GM18499 (cell line): ENCODE results near the gene CDRT4.
"Not testable (repeated sequence)": the region's sequence is repeated elsewhere in the genome, so short reads cannot be mapped to it uniquely, and the experiment has no call there.

Experiments
- ATAC-seq: cut with Tn5 transposase; IDR thresholded peaks from one replicate; pipeline ENCODE4 v1.9.1; 2021; ENCODE audit warnings: moderate number of reproducible peaks; ENCODE audit not compliant: insufficient read depth, unreplicated experiment

CDRT4 gene

DNA sequence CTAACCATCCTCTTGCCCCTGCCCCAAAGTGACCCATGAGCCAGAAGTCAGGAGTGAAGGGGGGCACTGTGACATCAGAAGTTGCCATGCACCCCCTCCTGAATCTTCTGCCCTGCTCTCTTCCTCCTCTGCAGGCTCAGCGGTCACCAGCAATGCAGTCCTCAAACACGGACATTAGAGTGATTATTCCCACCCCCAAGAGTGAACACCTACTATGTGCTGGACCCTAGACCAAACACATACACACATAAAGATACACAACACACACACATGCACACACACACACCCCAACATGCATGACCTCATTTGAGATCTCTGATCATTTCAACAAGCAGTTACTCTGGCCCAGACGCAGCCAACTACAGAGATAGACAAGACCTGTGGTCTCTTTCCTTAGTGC lies at the start of gene CDRT4:
Gene CDRT4, minus strand, starts transcription at position 30 of the 400 bp plus-strand sequence. CDS start 27,383 bp downstream, outside the sequence.
- no peak for ATAC-seq

DNA sequence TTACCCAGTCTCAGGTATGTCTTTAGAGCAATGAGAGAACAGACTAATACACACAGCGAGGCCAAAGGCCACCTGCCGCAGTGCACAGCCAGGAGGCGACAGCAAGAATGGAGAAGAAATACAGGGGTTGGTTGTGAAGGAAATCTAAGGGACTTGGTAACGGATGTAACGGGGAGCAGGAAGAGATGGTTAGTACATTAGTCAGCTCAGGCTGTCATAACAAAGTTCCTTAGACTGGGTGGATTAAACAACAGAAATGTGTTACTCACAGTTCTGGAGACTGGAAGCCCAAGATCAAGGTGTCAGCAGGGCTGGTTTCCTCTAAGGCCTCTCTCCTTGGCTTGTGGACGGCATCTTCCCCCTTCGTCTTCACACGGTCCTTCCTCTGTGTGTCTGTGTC lies 48.7 kb upstream of the CDRT4 start:
- no peak for ATAC-seq

DNA sequence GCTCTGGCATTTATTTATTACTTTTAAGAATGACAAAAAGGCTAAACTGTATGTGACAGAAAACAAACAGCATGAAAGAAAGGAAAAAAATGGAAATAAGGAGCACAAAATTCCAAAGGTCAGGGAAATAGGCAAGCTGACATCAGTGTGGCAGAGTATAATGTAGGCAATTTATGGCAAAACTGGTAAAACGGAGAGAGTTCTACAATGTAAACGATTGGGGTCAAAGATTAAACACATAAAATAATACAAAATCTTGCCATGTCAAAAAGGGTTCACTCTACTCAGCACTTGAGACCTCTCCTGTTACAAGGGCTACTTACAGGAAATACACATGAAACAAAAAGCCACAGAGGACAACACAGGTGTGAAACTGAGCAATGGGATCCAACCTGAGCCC lies 47.0 kb upstream of the CDRT4 start:
- ATAC-seq, result no peak

DNA sequence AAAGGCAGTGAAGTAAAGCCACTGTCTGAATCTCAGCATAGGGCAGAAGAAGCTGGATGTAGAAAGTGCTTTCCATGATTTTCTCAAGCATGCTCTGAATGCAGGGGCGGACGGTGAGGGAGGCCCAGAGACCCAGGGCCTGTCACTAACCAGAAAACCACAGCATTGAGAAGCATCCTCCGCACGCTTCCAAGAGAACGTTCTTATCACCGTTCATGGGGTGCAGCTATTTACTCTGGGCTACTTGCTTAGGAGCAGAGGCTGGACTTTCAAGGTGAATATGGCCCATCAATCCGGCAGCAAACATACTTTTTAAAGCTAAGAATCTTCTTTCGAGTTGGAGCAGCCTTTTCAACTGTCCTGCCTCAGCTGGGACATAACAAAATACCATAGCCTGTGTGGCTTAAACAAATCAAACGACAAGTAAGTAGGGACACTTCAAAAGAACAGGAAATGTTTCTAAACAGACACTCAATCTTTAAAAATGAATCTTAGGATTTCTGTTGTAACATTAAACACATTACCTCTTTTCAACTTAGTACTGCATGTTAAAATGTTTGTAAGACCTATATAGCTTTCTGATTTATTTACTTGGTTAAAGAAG lies 46.5 kb upstream of the CDRT4 start:
- ATAC-seq, result no peak

DNA sequence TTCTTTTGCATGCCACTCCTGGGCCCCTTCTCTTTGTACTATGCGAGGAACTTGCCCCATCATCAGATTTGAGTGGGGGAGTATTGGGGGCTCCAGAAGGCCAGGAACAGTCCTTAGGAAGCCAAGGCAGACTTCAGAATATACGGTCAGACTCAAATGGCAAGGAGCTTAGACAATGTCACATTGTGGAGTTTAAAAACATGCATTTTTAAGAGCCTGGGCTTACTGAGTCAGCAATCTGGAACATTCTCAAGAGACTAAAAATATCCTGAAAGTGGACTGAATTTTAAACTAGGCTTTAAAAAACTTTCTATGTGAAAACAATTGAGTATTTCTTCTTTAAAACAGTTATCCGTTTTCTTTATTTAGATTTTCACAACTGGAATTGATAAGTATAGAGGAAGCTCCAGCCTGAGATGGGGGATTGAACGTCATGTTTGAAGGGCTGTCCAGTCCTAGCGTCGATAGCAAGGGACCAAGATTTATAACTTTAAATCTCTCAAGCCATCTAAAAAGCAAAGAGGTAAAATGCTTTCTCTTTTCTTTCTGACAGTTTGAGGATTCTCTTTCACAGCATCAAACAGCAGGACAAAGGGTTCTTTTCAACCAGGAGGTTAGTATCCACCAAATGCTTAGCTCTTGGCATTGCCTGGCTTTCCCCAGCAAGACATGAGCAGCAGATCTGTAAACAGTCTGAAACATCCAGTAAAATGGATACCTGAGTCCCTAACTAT lies 45.8 kb upstream of the CDRT4 start:
- no peak for ATAC-seq

DNA sequence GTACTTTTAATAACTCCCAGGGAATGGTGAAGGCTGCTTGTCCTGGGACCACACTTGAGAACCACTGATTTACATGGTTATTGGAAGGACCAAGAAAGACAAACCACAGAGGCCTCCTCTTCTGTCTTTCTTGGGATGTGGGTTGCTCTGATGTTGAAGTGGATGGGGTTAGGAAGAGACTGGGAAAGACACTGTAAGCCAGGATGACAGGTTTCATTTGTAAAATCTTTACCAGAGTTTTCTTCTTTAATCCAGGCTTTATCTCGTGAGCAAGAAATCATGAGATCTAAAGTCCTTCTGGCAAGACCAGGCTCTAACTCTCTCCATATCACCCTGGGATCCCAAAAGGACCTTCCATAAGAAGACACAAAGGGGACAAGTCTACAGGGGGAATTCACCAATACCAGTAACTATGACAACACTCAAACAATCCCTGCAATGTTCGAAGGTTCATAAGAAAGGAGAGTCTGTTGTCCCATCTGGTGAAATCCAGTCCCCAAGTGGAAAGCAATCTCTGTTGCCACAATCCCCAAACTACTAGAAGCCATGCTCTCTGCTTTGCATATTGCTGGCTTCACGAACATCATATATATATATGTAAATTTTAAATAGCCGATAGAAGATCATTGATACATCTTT lies 44.8 kb upstream of the CDRT4 start:
- ATAC-seq, result no peak

DNA sequence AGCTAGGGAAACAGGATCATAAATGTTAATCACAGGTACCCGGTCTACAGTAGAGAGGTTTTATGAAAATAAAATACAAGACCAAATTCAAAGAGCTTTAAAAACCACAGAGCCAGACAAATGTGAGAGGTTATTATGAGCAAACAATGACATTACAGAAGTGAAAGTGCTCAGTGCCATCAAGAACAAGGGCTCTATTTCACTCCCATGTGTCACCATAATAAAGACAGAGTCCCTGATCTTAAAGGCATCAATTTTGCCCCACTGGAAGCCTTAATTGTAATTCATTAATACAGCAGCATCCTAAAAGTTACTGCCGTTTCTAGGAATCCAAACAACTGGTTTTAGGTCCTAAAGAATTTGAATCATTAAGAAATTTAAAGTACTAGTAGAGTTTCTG lies 43.7 kb upstream of the CDRT4 start:
- no peak for ATAC-seq

DNA sequence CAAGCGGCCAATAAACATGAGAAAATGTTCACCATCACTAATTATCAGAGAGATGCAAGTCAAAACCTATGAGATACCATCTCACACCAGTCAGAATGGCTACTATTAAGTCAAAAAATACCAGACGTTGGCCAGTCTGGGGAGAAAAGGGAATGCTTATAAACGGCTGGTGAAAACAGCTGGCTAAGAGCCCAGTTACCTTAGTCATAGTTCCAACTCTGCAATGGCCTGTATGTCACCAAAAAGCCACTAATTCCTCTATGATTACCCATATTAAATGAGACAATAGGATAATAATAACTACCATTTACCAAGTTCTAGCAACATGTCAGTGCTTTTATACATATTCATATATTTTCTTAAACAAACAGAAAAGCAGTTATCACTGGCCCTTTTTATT lies 42.9 kb upstream of the CDRT4 start:
- ATAC-seq, result no peak

DNA sequence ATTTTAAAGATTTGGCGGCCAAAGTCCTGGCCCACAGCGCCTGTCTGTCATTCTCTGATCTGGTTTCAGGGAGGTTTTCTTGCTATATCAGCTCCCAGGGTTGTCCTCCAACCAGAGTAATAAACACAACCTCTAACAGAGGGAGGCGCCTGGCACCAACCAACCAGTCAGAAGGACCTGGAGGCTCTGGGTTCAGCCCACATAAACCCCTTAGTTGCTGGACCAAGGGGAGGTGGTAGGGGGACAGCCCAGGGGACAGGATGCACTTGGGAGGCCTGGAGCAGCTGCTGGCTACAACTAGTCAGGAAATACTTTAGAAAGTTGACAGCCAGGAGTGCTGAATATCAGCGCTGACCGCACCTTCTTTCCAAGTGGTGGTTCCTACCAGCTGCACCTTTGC lies 41.7 kb upstream of the CDRT4 start:
- ATAC-seq, result no peak

DNA sequence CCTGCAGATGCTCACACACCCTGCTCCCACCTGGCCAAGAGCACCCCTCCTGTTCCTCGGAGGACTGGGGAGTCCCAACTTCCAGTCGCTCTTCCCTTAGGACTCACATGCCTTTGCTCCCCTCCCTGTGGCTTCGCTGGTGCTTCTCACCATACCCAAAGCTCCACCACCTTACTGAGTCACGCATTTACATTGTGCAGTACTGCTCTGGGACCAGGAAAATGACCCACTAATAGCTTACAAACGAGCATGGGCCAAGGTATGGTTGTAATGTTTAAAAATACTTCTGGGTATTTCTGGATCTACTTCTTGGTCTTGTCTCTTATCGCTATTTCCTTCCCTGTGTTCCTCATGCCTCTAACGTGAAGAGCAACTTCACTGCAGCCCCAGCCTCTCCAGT lies 41.0 kb upstream of the CDRT4 start:
- no peak for ATAC-seq

DNA sequence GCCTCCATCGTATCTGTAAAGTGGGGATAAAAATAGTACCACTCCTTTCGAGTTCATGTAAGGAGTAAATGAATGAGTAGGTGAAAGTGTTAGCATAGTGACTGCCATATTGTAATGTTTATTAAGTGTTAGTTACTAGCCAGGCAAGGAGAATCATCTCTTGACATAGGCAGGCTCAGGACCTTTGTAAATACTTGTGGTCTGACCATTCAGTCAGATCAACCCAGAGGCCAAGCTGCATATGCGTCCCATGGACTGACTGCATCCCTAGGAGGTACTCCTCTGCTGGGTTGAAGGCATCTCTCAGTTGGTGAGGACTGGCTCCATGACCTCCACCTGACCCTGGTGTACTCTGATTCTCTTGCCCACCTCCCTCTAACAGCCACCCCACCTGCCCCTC lies 40.5 kb upstream of the CDRT4 start:
- ATAC-seq, result no peak

DNA sequence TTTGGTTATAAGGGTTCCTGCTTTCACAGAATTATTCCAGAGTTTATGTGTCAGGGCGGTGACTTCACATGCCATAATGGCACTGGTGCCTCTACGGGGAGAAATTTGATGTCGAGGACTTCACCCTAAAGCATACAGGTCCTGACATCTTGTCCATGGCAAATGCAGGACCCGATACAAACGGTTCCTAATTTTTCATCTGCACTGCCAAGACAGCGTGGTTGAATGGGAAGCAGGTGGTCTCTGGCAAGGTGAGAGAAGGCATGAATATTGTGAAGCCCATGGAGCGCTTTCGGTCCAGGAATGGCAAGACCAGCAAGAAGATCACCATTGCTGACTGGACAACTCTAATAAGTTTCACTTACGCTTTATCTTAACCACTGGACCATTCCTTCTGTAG lies 39.6 kb upstream of the CDRT4 start:
- ATAC-seq, result no peak

DNA sequence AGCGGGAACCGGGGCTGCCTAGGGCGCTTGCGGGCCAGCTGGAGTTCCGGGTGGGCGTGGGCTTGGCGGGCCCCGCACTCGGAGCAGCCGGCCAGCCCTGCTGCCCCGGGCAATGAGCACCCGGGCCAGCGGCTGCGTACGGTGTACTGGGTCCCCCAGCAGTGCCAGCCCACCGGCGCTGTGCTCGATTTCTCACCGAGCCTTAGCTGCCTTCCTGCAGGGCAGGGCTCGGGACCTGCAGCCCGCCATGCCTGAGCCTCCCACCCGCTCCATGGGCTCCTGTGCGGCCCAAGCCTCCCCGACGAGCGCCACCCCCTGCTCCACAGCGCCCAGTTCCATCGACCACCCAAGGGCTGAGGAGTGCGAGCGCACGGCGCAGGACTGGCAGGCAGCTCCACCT lies 38.3 kb upstream of the CDRT4 start:
- not testable (repeated sequence) for ATAC-seq

DNA sequence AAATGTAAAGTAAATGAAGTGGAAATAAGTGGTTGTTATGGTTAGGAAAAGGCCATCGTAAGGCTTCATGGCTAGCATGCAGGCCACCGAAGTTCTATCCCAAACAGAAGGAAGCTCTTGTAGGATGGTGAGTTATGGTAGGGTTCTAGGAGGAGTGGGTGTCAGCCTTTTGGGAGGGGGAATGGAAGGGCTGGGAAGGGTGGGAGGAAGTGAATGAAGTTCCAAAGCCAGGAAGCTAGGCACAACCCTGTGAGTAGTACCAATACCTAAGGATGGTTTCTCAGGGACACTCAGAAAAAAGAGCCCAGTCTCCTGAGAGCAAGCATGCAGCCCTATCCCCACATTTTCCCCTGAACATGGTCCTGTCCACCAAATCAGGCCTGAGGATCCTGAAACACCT lies 36.3 kb upstream of the CDRT4 start:
- no peak for ATAC-seq

DNA sequence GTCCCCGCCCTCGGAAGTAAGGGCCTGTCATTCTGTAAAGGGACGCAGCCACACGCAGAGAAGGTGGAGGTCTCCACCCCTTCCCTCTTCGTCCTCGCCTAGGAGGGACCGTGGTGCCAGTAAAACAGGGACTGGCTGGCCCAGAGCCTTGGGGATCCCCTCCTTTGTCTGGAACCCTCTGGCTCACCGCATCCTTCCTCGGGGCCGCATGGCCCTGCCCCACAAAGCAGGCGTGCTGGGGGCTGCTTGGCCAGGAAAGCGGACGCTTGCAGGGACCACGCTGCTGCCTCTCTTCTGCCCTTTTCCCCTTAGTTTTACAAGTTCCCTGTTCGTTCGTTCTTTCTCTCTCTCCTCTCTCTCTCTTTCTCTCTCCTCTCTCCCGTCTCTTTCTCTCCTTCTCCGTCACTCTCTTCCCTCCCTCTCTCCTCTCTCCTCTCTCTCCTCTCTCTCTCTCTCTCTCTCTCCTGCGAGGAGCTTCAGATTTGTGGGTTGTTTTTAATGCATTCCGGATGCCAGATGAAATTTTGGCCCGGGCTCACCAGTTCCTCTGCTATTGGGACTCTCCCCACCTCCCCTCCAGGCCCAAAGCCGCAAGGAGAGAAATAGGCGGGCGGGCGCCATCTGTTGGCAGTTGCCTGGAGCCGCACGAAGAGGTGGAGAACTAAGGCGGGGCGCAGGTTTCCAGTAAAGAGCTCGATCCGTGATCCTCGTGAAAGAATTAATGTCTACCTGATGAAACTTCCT lies 35.1 kb upstream of the CDRT4 start:
- no peak for ATAC-seq

DNA sequence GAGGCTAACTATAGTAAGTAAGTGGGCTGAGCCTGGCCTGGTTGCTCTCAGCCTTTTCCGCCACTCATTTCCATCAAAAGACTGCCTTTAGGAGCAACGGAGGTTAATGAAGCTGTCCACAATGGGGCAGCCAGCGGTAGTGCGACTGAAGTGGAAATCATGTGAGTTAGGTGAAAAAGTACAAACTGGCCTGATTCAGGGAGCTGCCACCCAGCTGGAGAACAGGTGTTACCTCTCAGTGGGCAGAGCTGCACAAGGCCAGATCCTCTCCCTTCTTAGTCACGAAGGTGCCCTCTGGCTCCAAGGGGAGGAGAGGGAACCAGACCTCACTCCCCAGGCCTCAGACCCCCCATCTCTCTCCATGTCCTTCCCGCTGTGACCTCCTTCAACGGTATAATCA lies 34.4 kb upstream of the CDRT4 start:
- ATAC-seq, result no peak

DNA sequence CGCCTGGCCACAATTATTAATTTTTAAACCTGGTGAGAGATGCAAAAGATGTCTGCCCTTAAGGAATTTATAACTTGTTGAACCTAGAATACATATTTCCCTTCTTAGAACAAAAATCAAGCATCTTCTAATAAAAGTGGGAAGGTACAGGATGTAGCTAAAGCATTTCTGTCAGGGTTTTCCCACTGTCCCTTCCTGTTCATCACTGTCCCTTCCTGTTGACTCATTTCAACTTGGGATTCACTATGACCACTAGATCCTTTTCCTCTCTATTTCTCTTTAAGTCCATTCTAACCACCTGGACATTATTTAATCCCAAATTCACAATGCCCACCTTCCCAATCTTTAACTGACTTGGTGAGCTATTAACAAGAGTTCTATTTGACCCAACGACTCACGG lies 33.9 kb upstream of the CDRT4 start:
- no peak for ATAC-seq

DNA sequence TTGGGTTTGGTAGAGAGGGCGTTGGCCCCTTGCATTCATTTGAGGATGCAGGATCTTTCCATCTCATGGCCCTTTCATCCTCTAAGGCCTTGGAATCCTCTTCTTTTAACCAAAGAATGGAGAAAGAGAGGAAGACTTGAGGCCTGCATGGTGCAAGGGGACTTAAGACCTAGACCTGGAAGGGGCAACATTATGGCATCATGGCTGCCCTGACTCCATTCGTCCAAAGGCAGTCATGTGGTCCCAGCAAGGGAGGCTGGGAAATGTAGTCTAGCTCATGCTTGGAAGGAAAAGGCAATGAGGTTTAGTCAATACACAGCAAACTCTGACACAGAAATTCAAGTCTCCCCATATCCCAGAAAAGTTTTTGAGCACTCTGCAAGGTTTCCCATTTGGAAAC lies 30.7 kb upstream of the CDRT4 start:
- ATAC-seq, result no peak

DNA sequence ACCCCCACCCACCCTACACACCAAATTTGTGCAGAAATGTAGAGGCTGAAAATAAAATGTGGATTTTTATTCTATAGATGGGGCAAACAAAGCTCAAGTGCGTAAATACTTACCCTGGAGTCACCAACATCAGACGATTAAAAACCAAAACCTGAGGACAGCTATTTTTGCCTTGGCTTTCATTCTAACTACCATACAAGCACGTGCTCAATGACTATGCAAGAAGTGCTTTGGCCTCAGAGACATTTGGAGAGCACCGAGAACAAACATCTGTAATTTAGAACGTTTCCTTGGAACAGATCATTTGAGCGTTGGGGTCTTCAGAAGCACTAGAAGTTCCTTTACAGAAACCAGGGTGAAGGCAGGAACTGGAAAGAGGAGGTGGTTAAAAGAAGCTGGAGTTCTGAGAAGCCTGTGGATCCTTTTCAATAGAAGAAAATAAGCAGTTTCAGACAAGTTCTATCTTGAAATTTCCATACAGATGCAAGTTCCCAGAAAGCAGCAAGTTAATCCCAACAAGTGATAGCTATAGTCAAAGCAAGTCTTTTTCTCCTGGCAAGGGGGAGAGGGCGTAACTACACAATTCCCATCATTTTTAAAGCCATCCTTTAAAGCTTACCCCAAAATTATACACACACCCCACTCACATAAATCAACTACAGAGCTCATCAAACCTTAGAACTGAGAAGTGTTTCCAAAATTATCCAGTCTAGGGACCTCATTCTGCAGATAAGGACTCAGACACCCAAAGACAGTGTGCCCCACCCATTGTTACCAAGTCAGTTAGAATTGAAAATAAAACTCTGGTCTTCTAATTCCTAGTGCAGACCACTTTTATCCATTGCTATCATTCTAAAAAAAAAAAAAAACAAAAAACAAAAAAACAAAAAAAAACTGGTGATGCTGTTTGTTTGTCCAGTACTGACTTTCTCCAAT lies 29.6 kb upstream of the CDRT4 start:
- no peak for ATAC-seq

DNA sequence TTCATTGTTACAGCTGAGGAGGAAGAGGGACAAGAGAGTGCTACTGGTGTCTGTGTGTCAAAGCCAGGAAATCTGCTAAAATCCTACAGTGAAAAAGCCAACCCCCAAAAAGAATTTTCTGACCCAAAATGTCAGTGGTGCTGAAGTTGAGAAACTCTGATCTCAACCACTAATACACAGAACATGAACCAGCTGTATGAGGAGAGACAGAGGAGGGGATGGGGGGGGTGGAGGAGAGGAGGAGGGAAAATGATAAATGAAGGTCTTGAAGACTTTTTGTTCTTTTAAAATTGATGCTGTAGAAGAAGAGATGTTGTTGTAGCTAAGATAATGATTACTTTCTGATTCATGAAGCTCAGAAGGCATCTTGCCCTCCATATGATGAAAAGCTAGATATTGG lies 27.4 kb upstream of the CDRT4 start:
- ATAC-seq, result no peak
